Measurements from ENCODE around the gene TBXA2R.

Gene TBXA2R

GRCh38 chr19:3645067-3645396 lies 38.4 kb upstream of the TBXA2R start:
- Mint-ChIP-seq H3K9me3 (no peaks in the 10 kb centered on the region), H3K4me3 (no peak overlapping the region), H3K27ac (no peak overlapping the region)

DNA sequence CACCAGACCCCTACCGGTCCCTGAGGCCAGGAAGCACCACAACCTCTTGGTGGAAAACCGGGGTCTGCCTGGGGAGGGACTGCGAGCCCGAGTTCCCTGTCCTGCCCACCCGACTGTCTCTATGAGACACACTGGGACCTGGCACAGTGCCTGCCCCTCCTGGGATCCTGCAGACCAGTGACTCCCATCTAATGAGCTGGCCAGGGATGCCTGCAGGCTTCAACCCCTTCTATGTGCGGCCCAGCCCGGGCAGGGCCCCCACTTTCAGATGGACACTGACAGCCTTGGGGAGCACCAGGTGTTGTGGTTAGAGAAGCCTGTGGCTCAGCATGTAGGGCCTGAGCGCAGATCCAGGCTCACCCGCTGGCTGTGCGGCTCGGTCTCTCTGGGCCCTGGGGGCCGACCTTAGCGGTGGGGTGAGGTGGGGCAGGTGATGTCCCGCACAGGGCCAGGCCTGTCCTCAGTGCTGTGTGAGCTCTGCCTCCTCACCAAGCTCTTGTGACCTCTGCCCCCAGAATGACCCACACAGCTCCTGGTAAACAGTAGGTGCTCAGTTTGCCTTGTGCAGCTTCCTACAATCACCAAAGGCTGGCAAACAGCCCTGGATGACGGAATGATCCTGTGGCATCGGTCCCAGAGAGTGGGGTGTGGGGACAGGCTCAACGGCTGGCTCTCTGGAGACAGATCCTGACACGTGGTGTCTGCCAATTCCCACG lies 37.8 kb upstream of the TBXA2R start:
- Mint-ChIP-seq H3K9me3 (no peaks in the 10 kb centered on the region), H3K27ac (no peak overlapping the region), H3K27me3 (ENCODE audit: low read depth) (no peaks in the 10 kb centered on the region), H3K4me3 (no peak overlapping the region), H3K4me1 (ENCODE audit: low read depth) (no peaks in the 10 kb centered on the region), H3K36me3 (ENCODE audit: low read depth) (no peaks in the 10 kb centered on the region)
- DNase-seq (ENCODE audit: low spot score): no peak

More at GRCh38 chr19:3645067-3645396, 38.4 kb upstream of the TBXA2R start:
- no peaks in the 10 kb centered on the region for H3K36me3 Mint-ChIP-seq (ENCODE audit: low read depth)
- no peaks in the 10 kb centered on the region for H3K27me3 Mint-ChIP-seq (ENCODE audit: low read depth)
- DNase-seq (ENCODE audit: low spot score): no peak
- no peaks in the 10 kb centered on the region for H3K4me1 Mint-ChIP-seq (ENCODE audit: low read depth)

DNA sequence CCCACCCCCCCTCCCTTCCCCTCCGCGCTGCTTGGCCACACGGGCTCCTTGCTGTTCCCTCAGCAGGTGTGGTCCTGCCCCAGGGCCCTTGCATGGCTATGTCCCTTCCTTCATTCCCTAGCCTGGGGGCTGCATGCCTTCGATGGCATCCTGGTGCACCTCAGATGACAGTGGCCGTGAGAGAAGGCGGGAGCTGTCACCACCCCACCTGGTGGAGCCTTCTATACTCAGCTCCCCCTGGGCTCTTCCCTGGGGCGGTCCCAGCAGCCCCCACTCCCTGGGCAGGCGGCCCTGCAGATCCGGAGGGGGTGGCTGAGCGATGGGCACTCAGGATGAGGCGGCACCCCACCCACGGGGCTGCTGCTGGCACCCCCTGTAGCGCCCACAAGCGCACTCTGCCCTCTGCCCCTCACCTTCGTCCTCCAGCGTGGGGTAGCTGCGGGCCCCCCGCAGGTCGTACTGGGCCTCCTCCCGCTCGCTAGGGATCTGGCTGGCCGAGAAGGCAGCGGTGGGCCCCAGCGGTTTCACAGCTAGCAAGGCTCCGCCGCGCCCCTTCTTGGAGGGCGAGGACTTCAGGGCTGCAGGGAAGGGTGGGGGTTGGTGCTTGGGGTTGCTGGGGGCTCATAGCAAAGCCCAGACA lies 37.1 kb upstream of the TBXA2R start:
- no peak overlapping the region for H3K4me3 Mint-ChIP-seq
- H3K27me3 Mint-ChIP-seq (ENCODE audit: low read depth): no peaks in the 10 kb centered on the region
- no peak for DNase-seq (ENCODE audit: low spot score)
- no peaks in the 10 kb centered on the region for H3K9me3 Mint-ChIP-seq
- no peaks in the 10 kb centered on the region for H3K4me1 Mint-ChIP-seq (ENCODE audit: low read depth)
- no peak overlapping the region for H3K27ac Mint-ChIP-seq
- H3K36me3 Mint-ChIP-seq (ENCODE audit: low read depth): no peaks in the 10 kb centered on the region

DNA sequence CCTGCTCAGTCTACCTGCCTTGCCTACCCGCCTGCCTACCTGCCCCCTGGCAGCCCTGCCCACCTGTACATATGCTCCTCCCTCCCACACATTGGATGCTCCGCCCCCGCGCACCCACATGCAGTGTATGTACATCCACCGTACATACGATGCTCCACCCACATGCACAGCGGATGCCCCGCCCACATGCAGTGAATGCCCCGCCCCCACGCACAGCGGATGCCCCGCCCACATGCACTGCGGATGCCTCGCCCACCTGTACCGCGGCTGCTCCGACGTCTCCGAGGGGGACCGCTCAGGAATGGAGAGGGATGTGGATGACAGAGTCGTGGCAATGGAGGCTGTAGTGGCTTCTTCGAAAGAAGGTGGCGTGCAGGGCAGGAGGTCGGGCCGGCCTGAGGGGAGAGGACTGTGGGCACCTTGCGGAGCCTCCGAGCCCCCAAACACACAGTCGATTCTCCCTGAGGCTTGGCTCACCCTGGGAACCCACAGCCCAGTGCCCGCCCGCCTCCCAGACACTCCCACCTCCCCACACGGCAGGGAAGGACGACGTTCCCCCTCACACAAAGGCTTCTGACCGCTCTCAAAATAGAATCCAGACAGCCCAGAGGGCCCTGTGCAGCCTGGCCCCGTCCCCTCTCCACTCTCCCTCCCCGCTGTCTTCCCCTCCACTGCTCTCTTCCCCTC lies 36.5 kb upstream of the TBXA2R start:
- no peak overlapping the region for H3K4me3 Mint-ChIP-seq
- DNase-seq (ENCODE audit: low spot score): no peak
- H3K27ac Mint-ChIP-seq: no peak overlapping the region
- no peaks in the 10 kb centered on the region for H3K4me1 Mint-ChIP-seq (ENCODE audit: low read depth)
- no peaks in the 10 kb centered on the region for H3K27me3 Mint-ChIP-seq (ENCODE audit: low read depth)
- no peaks in the 10 kb centered on the region for H3K36me3 Mint-ChIP-seq (ENCODE audit: low read depth)
- H3K9me3 Mint-ChIP-seq: no peaks in the 10 kb centered on the region

DNA sequence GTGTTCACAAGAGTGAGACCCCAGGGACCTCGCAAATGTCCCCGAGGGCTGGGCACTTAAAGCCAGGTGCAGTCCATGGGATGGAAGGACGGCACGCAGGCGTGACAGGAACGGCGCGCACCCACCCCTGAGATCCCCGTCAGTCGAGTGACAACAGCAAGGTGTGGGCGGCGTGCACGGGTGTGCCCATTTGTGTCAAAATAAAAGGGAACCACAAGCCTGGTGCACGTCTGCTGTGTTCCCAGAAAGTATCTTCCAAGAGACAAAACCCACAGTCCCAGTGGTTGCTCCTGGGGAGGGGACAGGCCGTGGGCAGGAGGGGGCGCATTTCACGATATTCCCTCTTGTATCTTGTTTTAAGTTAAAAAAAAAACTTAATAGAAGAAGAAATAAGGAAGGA lies 35.6 kb upstream of the TBXA2R start:
- no peaks in the 10 kb centered on the region for H3K4me1 Mint-ChIP-seq (ENCODE audit: low read depth)
- no peak overlapping the region for H3K27ac Mint-ChIP-seq

DNA sequence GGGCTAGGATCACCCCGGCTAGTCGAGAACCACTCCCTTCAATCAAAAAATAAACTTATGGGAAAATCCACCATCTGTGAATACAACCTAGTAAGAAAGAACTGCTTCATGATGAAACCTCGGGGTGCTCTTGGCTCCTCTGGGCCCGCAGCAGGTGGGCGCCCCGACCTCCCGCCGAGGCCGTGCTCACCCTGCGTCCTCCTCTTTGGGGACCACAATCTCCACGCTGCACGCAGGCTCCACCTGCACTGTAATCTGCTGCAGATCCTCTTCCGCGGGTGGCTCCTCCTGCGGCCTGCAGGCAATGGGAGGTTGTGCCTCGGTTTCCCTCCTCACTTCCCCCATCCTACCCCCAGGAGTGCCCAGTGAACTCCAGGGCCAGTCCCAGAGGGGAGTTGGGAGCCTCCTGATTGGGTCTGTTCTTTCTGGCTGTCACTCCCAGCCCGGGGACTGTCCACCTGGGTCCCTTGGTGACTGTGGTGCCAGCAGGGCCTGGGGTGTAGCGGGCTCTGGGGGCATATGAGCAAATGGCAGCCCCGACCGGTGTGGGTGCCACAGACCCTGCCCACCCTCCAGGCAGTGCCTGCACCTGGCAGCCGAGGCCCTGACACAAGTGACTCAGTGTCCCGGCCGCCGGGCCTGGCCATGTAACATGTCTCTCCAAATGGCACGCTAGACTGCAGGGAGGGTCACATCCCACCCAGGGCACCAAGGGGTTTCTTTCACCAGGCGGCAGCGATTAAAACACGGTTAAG lies 35.0 kb upstream of the TBXA2R start:
- no peaks in the 10 kb centered on the region for H3K4me1 Mint-ChIP-seq (ENCODE audit: low read depth)
- H3K9me3 Mint-ChIP-seq: no peaks in the 10 kb centered on the region
- DNase-seq (ENCODE audit: low spot score): no peak
- H3K27ac Mint-ChIP-seq: no peak overlapping the region
- H3K36me3 Mint-ChIP-seq (ENCODE audit: low read depth): no peaks in the 10 kb centered on the region
- no peaks in the 10 kb centered on the region for H3K27me3 Mint-ChIP-seq (ENCODE audit: low read depth)
- H3K4me3 Mint-ChIP-seq: no peak overlapping the region

More for the DNA sequence above, 35.6 kb upstream of the TBXA2R start:
- Mint-ChIP-seq H3K9me3 (no peaks in the 10 kb centered on the region), H3K4me3 (no peak overlapping the region), H3K27me3 (ENCODE audit: low read depth) (no peaks in the 10 kb centered on the region), H3K36me3 (ENCODE audit: low read depth) (no peaks in the 10 kb centered on the region)
- no peak for DNase-seq (ENCODE audit: low spot score)

DNA sequence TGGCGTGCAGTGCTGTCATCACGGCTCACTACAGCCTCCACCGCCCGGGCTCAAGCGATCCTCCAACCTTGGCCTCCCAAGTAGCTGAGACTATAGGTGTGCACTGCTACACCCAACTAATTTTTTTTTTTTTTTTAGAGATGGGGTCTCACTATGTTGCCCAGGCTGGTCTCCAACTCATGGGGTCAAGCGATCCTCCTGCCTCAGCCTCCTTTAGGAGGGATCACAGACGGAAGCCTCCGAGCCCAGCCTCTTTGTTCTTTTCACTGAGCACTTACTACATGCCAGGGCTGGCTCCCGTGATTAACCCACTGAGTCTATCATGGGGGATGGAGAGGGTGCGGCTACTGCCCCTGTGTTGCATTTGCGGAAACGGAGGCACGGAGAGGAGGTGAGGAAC lies 32.8 kb upstream of the TBXA2R start:
- H3K27me3 Mint-ChIP-seq (ENCODE audit: low read depth): no peaks in the 10 kb centered on the region
- H3K27ac Mint-ChIP-seq: no peak overlapping the region
- H3K9me3 Mint-ChIP-seq: no peaks in the 10 kb centered on the region
- H3K4me1 Mint-ChIP-seq (ENCODE audit: low read depth): no peaks in the 10 kb centered on the region
- H3K36me3 Mint-ChIP-seq (ENCODE audit: low read depth): no peaks in the 10 kb centered on the region
- H3K4me3 Mint-ChIP-seq: no peak overlapping the region
- DNase-seq (ENCODE audit: low spot score): no peak

DNA sequence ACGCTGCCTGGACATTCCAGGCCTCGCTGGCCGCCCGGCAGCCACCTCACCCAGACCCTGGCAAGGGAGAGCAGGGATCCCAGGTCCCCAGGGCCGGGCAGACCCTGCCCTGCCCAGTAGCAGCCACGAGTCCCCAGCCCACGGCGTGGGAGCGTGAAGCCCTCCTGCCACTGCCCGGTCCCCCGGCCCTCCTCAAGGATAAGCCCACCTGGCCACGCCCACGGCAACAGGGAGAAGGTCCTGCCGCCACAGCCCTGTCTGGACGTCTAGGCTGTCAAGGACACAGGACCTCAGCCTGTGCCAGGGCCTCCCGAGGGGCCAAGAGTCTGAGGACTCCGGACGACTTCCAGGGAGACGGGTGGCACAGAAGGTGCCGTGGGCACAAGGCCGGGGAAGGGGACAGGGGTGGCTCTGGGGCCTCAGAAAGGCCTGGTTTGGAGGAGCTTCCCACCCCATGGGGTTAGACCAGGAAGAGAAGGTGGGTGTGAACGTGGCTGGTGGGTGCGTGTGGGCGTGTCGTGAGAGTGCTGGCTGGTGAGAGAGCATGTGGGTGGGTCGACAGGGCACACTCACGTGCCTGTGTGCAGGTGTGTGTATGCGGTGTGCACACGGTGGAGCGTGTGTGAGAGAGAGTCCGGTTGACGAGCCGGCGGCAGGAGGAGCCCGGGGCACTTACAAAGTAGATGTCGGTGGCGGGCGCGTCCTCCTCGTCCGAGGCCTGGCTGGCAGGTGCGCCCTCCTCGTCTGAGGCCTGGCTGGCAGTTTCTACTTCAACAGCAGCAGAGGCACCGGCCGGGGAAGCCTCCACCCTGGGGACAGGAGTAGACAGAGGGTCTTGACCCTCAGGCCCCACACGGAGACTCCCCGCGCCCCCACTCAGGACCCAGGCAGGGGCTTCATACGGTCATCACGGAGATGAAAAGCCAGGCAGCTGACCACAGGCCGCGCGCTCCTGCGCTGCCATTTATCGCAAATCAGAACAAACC lies 31.8 kb upstream of the TBXA2R start:
- no peaks in the 10 kb centered on the region for H3K9me3 Mint-ChIP-seq
- DNase-seq (ENCODE audit: low spot score): no peak
- no peak overlapping the region for H3K27ac Mint-ChIP-seq
- H3K27me3 Mint-ChIP-seq (ENCODE audit: low read depth): no peaks in the 10 kb centered on the region
- no peaks in the 10 kb centered on the region for H3K4me1 Mint-ChIP-seq (ENCODE audit: low read depth)
- H3K4me3 Mint-ChIP-seq: no peak overlapping the region
- no peaks in the 10 kb centered on the region for H3K36me3 Mint-ChIP-seq (ENCODE audit: low read depth)

DNA sequence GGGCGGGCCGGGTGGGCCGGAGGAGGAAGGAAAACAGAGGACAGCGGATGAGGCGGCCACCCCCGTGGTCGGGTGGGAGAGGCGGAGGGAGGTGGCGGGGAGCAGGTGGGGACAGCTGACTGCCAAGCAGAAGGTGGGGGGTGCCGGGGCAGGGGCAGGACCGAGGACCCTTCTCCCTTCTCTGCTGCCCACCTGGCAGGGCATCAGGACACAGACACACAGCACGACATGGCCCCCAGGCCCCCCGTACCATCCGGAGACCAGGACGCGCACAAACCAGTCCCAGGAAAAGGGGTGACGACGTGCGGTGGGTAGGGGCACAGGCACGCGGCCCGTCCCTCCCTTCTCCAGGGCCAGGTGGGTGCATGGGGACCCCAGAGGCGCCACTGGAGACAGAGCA lies 30.9 kb upstream of the TBXA2R start:
- Mint-ChIP-seq H3K4me1 (ENCODE audit: low read depth) (no peaks in the 10 kb centered on the region), H3K27me3 (ENCODE audit: low read depth) (no peaks in the 10 kb centered on the region), H3K36me3 (ENCODE audit: low read depth) (no peaks in the 10 kb centered on the region), H3K27ac (no peak overlapping the region), H3K4me3 (no peak overlapping the region), H3K9me3 (no peaks in the 10 kb centered on the region)
- no peak for DNase-seq (ENCODE audit: low spot score)

DNA sequence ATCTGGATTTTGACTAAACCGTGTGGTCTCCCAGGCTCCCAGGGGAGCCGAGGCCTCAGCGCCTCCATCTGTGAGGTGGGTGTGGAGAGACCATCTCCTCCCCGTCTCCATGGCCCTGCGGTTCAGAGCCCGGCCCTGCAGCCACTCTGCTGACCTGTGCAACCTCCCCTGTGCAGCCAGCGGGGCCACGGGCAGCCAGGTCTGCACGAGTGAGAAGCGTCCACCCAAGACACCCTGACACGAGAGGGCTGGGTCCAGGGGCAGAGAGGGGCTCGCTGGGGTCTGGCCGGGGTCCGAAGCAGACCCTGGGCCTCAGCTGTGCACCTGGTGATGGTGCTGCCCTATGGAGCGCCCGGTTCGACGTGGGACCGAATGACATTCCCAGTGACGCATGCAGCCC lies 30.3 kb upstream of the TBXA2R start:
- no peaks in the 10 kb centered on the region for H3K4me1 Mint-ChIP-seq (ENCODE audit: low read depth)

DNA sequence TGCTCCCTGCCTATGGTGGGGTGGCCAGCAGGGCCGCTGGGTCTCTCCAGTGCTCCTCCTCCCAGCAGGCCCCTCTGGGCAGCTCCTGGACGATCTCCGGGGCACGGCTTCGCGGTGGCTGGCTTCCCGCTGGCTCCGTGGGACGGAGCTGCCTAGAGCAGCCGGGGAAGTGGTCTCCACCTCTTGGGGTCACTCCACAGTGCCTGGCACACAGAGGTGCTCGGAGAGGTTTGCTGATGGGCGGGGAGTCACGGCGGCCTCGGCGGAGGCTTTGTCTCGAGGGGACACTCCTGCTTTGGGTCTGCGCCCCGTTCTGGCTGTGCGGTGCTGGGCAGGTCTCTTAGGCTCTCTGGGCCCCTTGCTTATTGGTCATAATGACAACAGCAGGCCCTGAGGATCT lies 29.8 kb upstream of the TBXA2R start:
- Mint-ChIP-seq H3K36me3 (ENCODE audit: low read depth) (no peaks in the 10 kb centered on the region), H3K27me3 (ENCODE audit: low read depth) (no peaks in the 10 kb centered on the region), H3K4me1 (ENCODE audit: low read depth) (no peaks in the 10 kb centered on the region), H3K27ac (no peak overlapping the region), H3K9me3 (no peaks in the 10 kb centered on the region), H3K4me3 (no peak overlapping the region)
- no peak for DNase-seq (ENCODE audit: low spot score)

More for the DNA sequence above, 30.3 kb upstream of the TBXA2R start:
- no peak overlapping the region for H3K4me3 Mint-ChIP-seq
- no peaks in the 10 kb centered on the region for H3K27me3 Mint-ChIP-seq (ENCODE audit: low read depth)
- DNase-seq (ENCODE audit: low spot score): no peak
- H3K36me3 Mint-ChIP-seq (ENCODE audit: low read depth): no peaks in the 10 kb centered on the region
- no peaks in the 10 kb centered on the region for H3K9me3 Mint-ChIP-seq
- no peak overlapping the region for H3K27ac Mint-ChIP-seq

DNA sequence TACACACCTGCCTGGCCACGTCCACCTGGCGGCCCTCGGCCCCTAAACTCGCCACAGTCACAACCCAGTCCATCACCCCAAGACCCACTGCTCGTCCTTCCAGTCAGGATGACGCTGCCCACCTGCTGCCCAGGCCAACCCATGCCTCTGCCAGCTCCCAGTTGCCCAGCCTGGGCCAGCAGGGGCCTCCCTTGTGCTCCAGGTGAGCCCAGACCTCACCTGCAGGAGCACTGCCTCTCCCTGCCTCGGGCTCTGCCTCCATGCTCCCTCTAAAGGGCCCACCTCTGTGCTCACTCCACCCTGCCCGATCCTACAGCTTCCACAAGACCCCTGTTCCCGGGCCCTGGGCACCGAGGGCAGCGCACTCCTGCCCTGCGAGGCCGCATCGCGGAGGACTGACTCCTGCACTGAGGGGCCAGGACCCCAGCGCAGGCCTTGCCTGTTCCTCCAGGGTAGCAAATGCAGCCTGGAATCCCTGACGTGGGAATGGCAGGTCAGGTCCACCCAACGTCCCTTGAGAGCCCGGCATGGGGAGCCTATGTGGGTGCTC lies 27.9 kb upstream of the TBXA2R start:
- Mint-ChIP-seq H3K4me3 (no peak overlapping the region), H3K36me3 (ENCODE audit: low read depth) (no peaks in the 10 kb centered on the region), H3K9me3 (no peaks in the 10 kb centered on the region), H3K27ac (no peak overlapping the region), H3K4me1 (ENCODE audit: low read depth) (no peaks in the 10 kb centered on the region), H3K27me3 (ENCODE audit: low read depth) (no peaks in the 10 kb centered on the region)
- DNase-seq (ENCODE audit: low spot score): no peak

DNA sequence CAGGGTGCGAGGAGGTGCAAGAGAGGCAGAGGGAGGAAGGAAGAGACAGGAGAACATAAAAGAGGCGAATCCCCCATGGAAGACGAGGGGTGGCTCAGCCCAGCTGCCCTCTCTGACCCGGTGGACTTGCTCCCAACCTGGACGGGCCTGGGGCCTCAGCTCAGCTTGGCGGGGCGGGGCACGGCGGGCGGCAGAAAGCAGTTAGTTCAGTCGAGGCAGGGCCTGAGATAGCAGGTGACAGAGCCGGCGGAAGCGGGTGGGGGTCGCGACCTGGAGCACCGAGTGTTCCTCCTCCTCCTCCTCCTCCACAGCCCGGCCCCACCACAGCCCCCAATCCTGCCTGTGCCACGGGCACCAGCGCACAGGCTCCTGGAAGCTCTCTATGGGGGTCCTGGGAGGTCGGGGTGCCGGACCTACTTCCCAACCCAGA lies 26.9 kb upstream of the TBXA2R start:
- Mint-ChIP-seq H3K27me3 (ENCODE audit: low read depth) (no peaks in the 10 kb centered on the region), H3K9me3 (no peaks in the 10 kb centered on the region), H3K36me3 (ENCODE audit: low read depth) (no peaks in the 10 kb centered on the region), H3K27ac (no peak overlapping the region), H3K4me1 (ENCODE audit: low read depth) (no peaks in the 10 kb centered on the region), H3K4me3 (no peak overlapping the region)
- DNase-seq (ENCODE audit: low spot score): no peak

All from T-helper 2 cell treated with Interferon-gamma antibody and Interleukin-4, amounts not matched to agents 5 μg/mL and 100 μg/mL, for 36 hours (primary cell).